Adrenal gland (tissue), 5 donors: ENCODE results near the gene TM4SF18.

ENCODE experiments used
- POLR2A ChIP-seq, 2 donors: fragments of 450-650 bp; IDR thresholded peaks; one replicate each; pipeline ENCODE4 v1.6.1; 2017; ENCODE audit warnings: antibody characterized with exemption in 2 of 2, mild to moderate bottlenecking in 2 of 2, moderate library complexity in 1 of 2
- TF ChIP-seq, protein P1 (sequence below), 6 experiments: fragments of 450-650 bp in 4 of 6; fragments of 200-600 bp in 2 of 6; sonication (generic) in 1 of 6; IDR thresholded peaks; 1 replicate in 5 of 6; 2 replicates in 1 of 6; pipeline versions ENCODE4 v1.5.1 to v1.8.0; 2016 to 2021; ENCODE audit warnings: antibody characterized with exemption in 6 of 6, mild to moderate bottlenecking in 2 of 6, moderate library complexity in 1 of 6
- donor health status: DM: no; HTN: no; CAD: no.

DNA sequence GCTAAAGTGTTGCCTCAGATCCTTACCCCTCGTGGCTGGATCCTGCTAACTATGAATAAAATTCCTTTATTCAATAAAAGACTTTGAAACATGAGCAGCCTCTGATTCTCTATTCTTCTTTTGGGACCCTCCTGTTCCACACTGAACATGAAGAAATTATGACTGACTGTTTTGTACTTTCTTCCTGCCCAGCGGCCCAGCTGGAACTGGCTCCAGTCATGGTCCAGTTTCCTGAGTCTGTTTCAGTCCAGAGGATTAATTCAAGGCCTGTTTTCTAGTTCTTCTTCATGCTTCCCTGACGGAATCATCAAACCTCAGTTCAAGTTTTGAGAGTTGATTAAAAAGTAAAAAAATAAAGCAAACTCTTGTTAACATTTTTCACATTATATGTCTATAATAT, 59.2 kb downstream of the TM4SF18 start:
- TF ChIP-seq, protein P1, sequence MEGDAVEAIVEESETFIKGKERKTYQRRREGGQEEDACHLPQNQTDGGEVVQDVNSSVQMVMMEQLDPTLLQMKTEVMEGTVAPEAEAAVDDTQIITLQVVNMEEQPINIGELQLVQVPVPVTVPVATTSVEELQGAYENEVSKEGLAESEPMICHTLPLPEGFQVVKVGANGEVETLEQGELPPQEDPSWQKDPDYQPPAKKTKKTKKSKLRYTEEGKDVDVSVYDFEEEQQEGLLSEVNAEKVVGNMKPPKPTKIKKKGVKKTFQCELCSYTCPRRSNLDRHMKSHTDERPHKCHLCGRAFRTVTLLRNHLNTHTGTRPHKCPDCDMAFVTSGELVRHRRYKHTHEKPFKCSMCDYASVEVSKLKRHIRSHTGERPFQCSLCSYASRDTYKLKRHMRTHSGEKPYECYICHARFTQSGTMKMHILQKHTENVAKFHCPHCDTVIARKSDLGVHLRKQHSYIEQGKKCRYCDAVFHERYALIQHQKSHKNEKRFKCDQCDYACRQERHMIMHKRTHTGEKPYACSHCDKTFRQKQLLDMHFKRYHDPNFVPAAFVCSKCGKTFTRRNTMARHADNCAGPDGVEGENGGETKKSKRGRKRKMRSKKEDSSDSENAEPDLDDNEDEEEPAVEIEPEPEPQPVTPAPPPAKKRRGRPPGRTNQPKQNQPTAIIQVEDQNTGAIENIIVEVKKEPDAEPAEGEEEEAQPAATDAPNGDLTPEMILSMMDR (IDR thresholded peaks at IDR 0.05), result no peak
- no peak for TF ChIP-seq POLR2A (IDR thresholded peaks at IDR 0.05)
